Testis (tissue), 2 donors: ENCODE data around the gene QSOX2.

ENCODE experiments used
- CTCF ChIP-seq, 3 experiments: fragments of 450-650 bp in 2 of 3; fragments of 200-600 bp in 1 of 3; sonication (generic) in 1 of 3; IDR thresholded peaks; one replicate each; pipeline ENCODE4 v1.5.1; 2016 to 2019; ENCODE audit warnings: antibody characterized with exemption in 3 of 3, mild to moderate bottlenecking in 2 of 3, moderate library complexity in 1 of 3
- POLR2A ChIP-seq: fragments of 450-650 bp; IDR thresholded peaks from one replicate; pipeline ENCODE4 v1.6.1; 2017; ENCODE audit warnings: antibody characterized with exemption, mild to moderate bottlenecking, moderate library complexity

DNA sequence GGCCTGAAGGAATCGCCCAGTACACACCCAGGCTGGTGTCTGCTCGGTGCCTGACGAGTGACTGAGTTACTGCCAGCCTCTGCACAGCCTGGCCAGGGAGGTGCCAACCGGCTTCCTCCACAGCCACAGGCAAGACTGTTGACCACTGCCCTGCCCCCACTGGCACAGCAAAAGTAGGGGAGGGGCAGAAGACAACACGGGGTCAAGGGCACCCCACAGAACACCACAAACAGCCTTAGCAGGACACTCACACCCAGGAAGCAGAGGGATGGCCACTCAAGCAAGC lies 40.0 kb downstream of the QSOX2 start:
- TF ChIP-seq CTCF (IDR thresholded peaks at IDR 0.05) (no peak), POLR2A (no peak)
